DND-41 (cell line): ENCODE results near the gene POC1A.

Source experiments
- ATAC-seq: fragments of 200-7000 bp; cut with Tn5 transposase; 3 replicates; pipeline ENCODE4 v1.9.1; 2021; ENCODE audit warnings: low read depth; ENCODE audit not compliant: insufficient read depth
- DNase-seq: peaks from one replicate; pipeline ENCODE4 v3.0.0-alpha.2; 2020
- H2AFZ ChIP-seq: 2 replicates; pipeline ENCODE4 v1.6.0; 2012; ENCODE audit warnings: low read depth, low read length
- H3K27ac ChIP-seq: 2 replicates; pipeline ENCODE4 v1.5.1; 2012; ENCODE audit warnings: low read length, inconsistent platforms
- H3K27me3 ChIP-seq: fragments of 200-600 bp; sonication (generic); 2 replicates; pipeline ENCODE4 v1.6.0; 2012; ENCODE audit warnings: low read length, mild to moderate bottlenecking, inconsistent platforms; ENCODE audit not compliant: insufficient read depth, poor library complexity
- H3K36me3 ChIP-seq: 2 replicates; pipeline ENCODE4 v1.5.1; 2012; ENCODE audit warnings: low read length, inconsistent platforms; ENCODE audit not compliant: insufficient read depth
- H3K4me1 ChIP-seq: 2 replicates; pipeline ENCODE4 v1.5.1; 2012; ENCODE audit warnings: mild to moderate bottlenecking, low read length; ENCODE audit not compliant: insufficient read depth
- H3K4me2 ChIP-seq: 2 replicates; pipeline ENCODE4 v1.6.0; 2012; ENCODE audit warnings: mild to moderate bottlenecking, moderate library complexity, low read length, inconsistent platforms; ENCODE audit not compliant: insufficient read depth
- H3K4me3 ChIP-seq, 2 experiments: fragments of 200-600 bp in 1 of 2; shearing (Covaris generic) in 1 of 2; 2 replicates each; pipeline ENCODE4 v1.5.1; 2012 to 2016; ENCODE audit warnings: inconsistent platforms in 2 of 2, low read length in 2 of 2, mild to moderate bottlenecking in 2 of 2, low read depth in 1 of 2, moderate library complexity in 1 of 2
- H3K79me2 ChIP-seq: 2 replicates; pipeline ENCODE4 v1.6.0; 2012; ENCODE audit warnings: low read length, inconsistent platforms; ENCODE audit not compliant: insufficient read depth
- H3K9ac ChIP-seq: 2 replicates; pipeline ENCODE4 v1.6.0; 2012; ENCODE audit warnings: low read depth, mild to moderate bottlenecking, inconsistent platforms, low read length, moderate library complexity
- H3K9me3 ChIP-seq: 2 replicates; pipeline ENCODE4 v1.5.1; 2012; ENCODE audit warnings: low read length, moderate library complexity, mild to moderate bottlenecking, inconsistent platforms; ENCODE audit not compliant: insufficient read depth, severe bottlenecking
- H4K20me1 ChIP-seq: 2 replicates; pipeline ENCODE4 v1.6.0; 2012; ENCODE audit warnings: low read length; ENCODE audit not compliant: insufficient read depth
- CTCF ChIP-seq: IDR thresholded peaks from 2 replicates; pipeline ENCODE4 v1.5.1; 2012; ENCODE audit warnings: borderline replicate concordance, low read length, moderate library complexity, mild to moderate bottlenecking; ENCODE audit not compliant: poor library complexity, severe bottlenecking; ENCODE audit errors: extremely low read depth
- EZH2 ChIP-seq: IDR thresholded peaks from 3 replicates; pipeline ENCODE4 v1.6.1; 2012; ENCODE audit warnings: borderline replicate concordance, low read depth, mild to moderate bottlenecking, moderate library complexity, low read length, inconsistent platforms; ENCODE audit not compliant: severe bottlenecking

Gene POC1A

DNA sequence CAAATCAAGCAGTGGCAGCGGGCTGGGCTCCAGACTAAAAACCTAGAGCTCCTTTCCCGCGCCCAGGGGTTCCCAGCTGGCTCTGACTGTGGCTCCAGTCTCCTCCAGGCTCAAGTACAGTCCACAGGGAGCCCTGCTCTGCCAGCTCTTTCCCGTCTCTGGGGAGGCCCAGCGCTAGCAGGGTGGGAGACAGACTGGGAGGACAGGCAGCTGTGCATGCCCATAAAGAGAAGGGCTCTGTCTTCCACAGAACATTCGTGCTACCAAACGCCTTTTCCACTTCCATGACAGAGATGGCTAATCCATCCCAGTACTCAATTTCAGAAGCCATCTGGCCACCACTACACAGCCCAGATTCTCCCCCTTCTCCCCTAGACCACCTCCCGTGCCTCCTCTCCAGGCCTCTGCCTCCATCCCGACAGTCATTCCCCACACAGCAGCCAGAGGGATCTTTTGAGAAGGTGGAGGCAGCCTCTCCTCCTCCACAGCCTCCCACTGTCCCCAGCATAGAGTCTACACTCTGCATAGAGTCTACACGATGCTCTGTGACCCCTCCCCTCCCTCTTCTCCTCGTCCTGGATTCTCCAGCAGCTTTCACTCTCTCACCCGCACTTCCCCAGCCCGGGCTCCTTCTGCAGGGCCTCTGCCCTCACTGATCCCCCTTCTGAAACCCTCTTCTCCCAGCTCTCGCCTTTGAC lies 91.0 kb downstream of the POC1A start:
- H4K20me1 ChIP-seq = no peaks in the 10 kb centered on the region; the same call in 1 of the 2 replicates
- H2AFZ ChIP-seq = no peak overlapping the region
- no peak overlapping the region for H3K27ac ChIP-seq
- no peaks in the 10 kb centered on the region for H3K36me3 ChIP-seq
- no peak overlapping the region for H3K4me2 ChIP-seq
- H3K9me3 ChIP-seq = no peaks in the 10 kb centered on the region
- H3K79me2 ChIP-seq = no peaks in the 10 kb centered on the region
- ATAC-seq (no peak), DNase-seq (no peak)
- no peaks in the 10 kb centered on the region for H3K27me3 ChIP-seq
- H3K4me3 ChIP-seq = no peak overlapping the region
- H3K9ac ChIP-seq = no peak overlapping the region
- TF ChIP-seq EZH2 (no peak), CTCF (no peak)
- H3K4me1 ChIP-seq = no peaks in the 10 kb centered on the region

- no peak overlapping the region for H3K9ac ChIP-seq
- TF ChIP-seq EZH2 (no peak), CTCF (no peak)
- DNase-seq (no peak), ATAC-seq (no peak)
- no peaks in the 10 kb centered on the region for H3K9me3 ChIP-seq
- H2AFZ ChIP-seq = no peak overlapping the region
- H3K27ac ChIP-seq = no peak overlapping the region
- no peaks in the 10 kb centered on the region for H3K36me3 ChIP-seq
- no peaks in the 10 kb centered on the region; the same call in 1 of the 2 replicates for H4K20me1 ChIP-seq
- H3K4me2 ChIP-seq = no peak overlapping the region
- peaks cover 5% of the 10 kb centered on the region for H3K4me1 ChIP-seq
- no peaks in the 10 kb centered on the region for H3K79me2 ChIP-seq
- H3K4me3 ChIP-seq = no peak overlapping the region
- H3K27me3 ChIP-seq = no peaks in the 10 kb centered on the region
Measured at GRCh38 chr3:52062505-52062904, 91.7 kb downstream of the POC1A start.

- Histone ChIP-seq H3K27ac (no peak overlapping the region), H3K9me3 (no peaks in the 10 kb centered on the region), H3K27me3 (no peaks in the 10 kb centered on the region), H3K79me2 (peaks cover 5% of the 10 kb centered on the region), H3K4me1 (peaks cover 13% of the 10 kb centered on the region), H4K20me1 (no peaks in the 10 kb centered on the region; the same call in 1 of the 2 replicates), H3K4me3 (no peak overlapping the region), H3K4me2 (no peak overlapping the region), H3K9ac (no peak overlapping the region), H2AFZ (no peak overlapping the region), H3K36me3 (no peaks in the 10 kb centered on the region)
- TF ChIP-seq CTCF (no peak), EZH2 (no peak)
- ATAC-seq (no peak), DNase-seq (no peak)
Measured at GRCh38 chr3:52061121-52061910, 92.9 kb downstream of the POC1A start.
